ENCODE results near the gene BRIP1.
"Not testable (repeated sequence)": the region's sequence is repeated elsewhere in the genome, so short reads cannot be mapped to it uniquely, and the experiment has no call there.

Gene BRIP1

DNA sequence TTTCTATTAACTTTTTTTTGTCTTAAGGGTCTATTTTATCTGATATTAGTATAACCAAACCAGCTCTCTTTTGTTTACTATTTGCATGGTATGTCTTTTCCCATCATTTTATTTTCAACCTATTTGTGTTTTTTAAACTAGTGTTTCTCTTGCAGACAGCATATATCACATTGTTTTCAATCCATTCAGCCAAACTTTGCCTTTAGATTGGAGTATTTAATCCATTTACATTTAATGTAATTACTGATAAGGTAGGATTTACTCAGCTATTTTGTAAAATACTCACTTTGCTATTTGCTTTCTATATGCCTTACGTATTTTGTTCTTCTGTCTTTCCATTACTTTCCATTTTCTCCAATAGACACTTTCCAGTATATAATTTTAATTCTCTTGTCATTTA, 164.3 kb downstream of the BRIP1 start:
- DNase-seq (ENCODE audit: low spot score) = no peak

- no peak for DNase-seq (ENCODE audit: low spot score)
These were observed 165.1 kb downstream of the BRIP1 start for GRCh38 chr17:61698244-61698643.

- DNase-seq (ENCODE audit: low spot score) = no peak
These were observed 167.5 kb downstream of the BRIP1 start for GRCh38 chr17:61695779-61696337.

DNA sequence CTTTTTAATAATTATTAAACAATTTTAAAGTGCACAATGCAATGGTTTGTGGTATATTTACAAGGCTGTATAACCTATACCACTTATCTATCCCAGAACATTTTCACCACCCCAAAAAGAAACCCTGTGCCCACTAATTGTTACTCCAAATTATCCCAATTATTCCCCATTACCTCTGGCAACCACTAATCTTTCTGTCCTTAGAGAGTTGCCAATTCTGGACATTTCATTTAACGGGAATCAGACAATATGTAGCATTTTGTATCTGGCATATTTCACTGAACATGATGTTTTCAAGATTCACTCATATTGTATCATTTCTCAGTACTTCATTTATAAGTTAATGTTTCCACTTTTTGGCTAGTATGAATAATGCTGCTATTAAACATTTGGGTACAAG, 169.2 kb downstream of the BRIP1 start:
- no peak for DNase-seq (ENCODE audit: low spot score)

GRCh38 chr17:61689610-61690180, 173.6 kb downstream of the BRIP1 start:
- no peak for DNase-seq (ENCODE audit: low spot score)

- DNase-seq (ENCODE audit: low spot score) = no peak
These were observed 175.6 kb downstream of the BRIP1 start for GRCh38 chr17:61687769-61688168.

DNA sequence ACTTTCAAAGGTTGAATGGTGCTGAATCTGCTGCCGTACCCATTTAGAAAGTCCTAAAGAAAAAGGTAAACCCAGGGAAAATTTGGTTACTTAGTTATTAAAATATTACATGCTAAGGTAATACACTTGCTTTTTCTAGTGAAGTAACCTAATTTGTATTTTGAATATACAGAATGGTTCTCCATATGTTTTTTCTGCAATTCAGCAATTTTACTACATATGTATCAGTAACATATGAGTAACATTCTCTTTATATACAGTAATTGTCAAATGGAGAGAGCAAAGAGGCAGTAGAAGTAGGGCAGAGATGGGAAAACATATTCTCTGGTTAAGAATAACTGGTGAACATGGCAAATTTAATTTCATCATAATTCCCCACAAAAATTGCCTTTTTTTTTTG, 177.2 kb downstream of the BRIP1 start:
- no peak for DNase-seq (ENCODE audit: low spot score)

GRCh38 chr17:61684818-61685217, 178.5 kb downstream of the BRIP1 start:
- DNase-seq (ENCODE audit: low spot score) = no peak

DNA sequence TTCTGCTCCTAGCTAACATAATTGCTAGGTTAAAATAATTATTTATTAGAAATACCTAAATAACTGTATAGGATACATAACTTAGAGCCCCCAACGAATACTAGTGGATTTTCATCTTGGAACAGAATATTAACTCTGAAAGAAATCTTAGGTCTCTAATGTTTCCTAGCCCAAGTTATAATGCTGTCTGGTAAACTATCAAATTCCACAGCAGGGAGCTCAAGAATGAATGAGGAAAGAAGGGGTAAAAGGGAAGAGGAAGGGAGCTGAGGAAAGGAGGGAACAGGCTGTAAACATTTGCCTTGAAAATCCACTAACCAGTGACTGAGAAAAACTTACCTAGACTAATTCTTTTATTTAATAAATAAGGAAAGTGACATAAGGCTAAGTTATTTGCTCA, 179.2 kb downstream of the BRIP1 start:
- DNase-seq (ENCODE audit: low spot score) = no peak

- DNase-seq (ENCODE audit: low spot score) = no peak
These were observed 179.9 kb downstream of the BRIP1 start for GRCh38 chr17:61683466-61683865.

DNA sequence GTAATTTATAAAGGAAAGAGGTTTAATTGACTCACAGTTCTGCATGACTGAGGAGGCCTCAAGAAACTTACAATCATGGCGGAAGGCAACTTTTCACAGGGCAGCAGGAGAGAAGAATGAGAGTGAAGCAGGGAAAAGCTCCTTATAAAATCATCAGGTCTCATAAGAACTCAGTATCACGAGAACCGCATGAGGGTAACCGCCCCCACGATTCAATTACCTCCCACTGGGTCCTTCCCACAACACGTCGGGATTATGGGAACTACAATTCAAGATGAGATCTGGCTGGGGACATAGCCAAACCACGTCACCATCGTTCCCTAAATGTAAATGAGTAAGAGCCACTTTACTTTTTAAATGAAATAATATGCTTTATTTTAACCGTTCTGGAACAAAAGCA, 182.4 kb downstream of the BRIP1 start:
- DNase-seq (ENCODE audit: low spot score) = no peak

DNA sequence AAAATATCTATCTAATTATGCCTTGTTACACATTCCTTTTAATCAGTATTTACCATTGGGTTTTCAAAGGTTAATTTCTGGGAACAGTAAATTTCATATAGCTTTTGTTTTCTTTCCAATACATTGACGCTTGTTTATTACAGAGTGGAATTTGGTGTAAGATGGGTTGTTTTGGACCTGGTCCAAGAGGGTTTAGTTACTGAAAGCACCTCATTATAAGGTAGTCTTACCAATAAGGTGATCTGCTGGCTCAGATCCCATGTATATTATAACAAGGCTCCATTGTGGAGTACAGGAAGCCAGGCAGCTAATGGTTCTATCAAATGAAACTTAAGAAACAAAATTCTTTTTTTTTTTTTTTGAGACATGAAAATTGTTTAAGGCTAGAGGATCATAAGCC, 185.0 kb downstream of the BRIP1 start:
- DNase-seq (ENCODE audit: low spot score) = no peak

- not testable (repeated sequence) for DNase-seq (ENCODE audit: low spot score)
These were observed 186.0 kb downstream of the BRIP1 start for GRCh38 chr17:61677150-61677811.

- DNase-seq (ENCODE audit: low spot score) = not testable (repeated sequence)
These were observed 186.8 kb downstream of the BRIP1 start for GRCh38 chr17:61676522-61676921.

GRCh38 chr17:61674609-61675008, 188.7 kb downstream of the BRIP1 start:
- DNase-seq (ENCODE audit: low spot score) = not testable (repeated sequence)

DNA sequence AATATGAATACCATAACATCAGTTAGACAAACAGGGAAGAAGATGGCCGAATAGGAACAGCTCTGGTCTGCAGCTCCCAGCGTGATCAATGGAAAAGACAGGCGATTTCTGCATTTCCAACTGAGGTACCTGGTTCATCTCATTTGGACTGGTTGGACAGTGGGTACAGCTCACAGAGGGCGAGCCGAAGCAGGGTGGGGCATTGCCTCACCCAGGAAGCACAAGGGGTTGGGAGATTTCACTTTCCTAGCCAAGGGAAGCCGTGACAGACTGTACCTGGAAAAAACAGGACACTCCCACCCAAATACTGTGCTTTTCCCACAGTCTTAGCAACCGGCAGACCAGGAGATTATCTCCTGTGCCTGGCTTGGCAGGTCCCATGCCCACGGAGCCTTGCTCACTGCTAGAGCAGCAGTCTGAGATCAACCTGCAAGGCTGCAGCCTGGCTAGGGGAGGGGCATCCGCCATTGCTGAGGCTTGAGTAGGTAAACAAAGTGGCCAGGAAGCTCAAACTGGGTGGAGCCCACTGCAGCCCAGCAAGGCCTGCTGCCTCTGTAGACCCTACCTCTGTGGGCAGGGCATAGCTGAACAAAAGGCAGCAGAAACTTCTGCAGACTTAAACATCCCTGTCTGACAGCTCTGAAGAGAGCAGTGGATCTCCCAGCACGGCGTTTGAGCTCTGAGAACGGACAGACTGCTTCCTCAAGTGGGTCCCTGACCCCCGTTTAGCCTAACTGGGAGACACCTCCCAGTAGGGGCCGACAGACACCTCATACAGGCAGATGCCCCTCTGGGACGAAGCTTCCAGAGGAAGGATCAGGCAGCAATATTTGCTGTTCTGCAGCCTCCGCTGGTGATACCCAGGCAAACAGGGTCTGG, 190.1 kb downstream of the BRIP1 start:
- DNase-seq (ENCODE audit: low spot score) = not testable (repeated sequence)

GRCh38 chr17:61672140-61672539, 191.2 kb downstream of the BRIP1 start:
- no peak for DNase-seq (ENCODE audit: low spot score)

- no peak for DNase-seq (ENCODE audit: low spot score)
These were observed 192.6 kb downstream of the BRIP1 start for GRCh38 chr17:61670691-61671090.

GRCh38 chr17:61669522-61669921, 193.8 kb downstream of the BRIP1 start:
- no peak for DNase-seq (ENCODE audit: low spot score)

DNA sequence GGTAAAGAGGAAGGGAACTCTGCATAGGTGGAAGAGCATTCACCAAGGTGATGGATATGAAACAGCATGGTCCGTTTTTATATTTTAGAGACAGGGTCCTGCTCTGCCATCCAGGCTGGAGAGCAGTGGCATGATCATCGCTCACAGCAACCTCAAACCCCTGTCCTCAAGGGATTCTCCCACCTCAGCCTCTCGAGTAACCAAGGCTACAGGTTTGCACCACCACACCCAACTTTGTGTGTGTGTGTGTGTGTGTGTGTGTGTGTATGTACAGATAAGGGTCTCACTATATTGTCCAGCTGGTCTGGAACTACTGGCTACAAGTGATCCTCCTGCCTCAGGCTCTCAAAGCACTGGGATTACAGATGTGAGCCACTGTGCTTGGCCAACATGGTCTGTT, 194.8 kb downstream of the BRIP1 start:
- no peak for DNase-seq (ENCODE audit: low spot score)

DNA sequence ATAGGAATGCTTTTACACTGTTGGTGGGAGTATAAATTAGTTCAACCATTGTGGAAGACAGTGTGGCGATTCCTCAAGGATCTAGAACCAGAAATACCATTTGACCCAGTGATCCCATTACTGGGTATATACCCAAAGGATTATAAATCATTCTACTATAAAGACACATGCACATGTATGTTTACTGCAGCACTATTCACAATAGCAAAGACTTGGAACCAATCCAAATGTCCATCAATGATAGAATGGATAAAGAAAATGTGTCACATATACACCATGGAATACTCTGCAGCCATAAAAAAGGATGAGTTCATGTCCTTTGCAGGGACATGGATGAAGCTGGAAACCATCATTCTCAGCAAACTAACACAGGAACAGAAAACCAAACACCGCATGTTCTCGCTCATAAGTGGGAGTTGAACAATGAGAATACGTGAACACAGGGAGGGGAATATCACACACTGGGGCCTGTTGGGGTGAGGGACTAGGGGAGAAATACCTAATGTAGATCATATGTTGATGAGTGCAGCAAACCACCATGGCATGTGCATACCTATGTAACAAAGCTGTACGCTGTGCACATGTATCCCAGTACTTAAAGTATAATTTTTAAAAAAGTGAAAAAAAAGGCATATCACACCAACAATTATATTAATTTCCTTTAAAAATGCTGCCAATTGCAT, 196.8 kb downstream of the BRIP1 start:
- not testable (repeated sequence) for DNase-seq (ENCODE audit: low spot score)

DNA sequence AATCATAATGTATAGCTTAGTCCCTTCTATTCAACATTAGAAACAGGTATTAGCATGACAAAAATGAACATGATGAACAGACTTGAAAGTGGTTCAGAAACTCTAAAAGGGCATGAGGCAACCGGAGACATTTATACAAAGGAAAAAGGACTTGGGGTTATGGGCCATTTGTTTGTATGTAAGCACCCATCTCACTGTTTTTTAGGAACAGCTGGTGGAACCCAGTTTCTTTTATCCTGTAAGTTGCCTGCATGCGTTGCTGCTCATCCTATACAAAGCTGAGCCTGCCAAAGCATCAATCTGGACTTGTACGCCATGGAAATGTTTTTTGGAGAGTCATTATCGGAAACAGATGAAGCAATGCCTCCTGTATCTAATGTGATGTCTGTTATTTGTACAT, 200.0 kb downstream of the BRIP1 start:
- no peak for DNase-seq (ENCODE audit: low spot score)

Data from AG20443 (cell line).